GM19468 (cell line): ENCODE measurements around the gene ATP23.

Experiments used
- ATAC-seq: cut with Tn5 transposase; IDR thresholded peaks from one replicate; pipeline ENCODE4 v1.9.1; 2021; ENCODE audit warnings: mild to moderate bottlenecking, moderate library complexity, moderate number of reproducible peaks; ENCODE audit not compliant: unreplicated experiment; ENCODE audit errors: extremely low read depth

ATP23 gene

GRCh38 chr12:57965766-57966165, 24.4 kb downstream of the ATP23 start:
- no peak for ATAC-seq

GRCh38 chr12:57966536-57966935, 25.2 kb downstream of the ATP23 start:
- no peak for ATAC-seq

- no peak for ATAC-seq
These were observed 41.9 kb downstream of the ATP23 start for GRCh38 chr12:57983146-57983857.

- ATAC-seq: no peak
These were observed 42.6 kb downstream of the ATP23 start for GRCh38 chr12:57983858-57984505.

GRCh38 chr12:57984629-57985151, 43.3 kb downstream of the ATP23 start:
- ATAC-seq: no peak

GRCh38 chr12:57985685-57986084, 44.3 kb downstream of the ATP23 start:
- ATAC-seq: no peak

- no peak for ATAC-seq
These were observed 48.5 kb downstream of the ATP23 start for GRCh38 chr12:57989838-57990237.

GRCh38 chr12:57990241-57990883, 49.0 kb downstream of the ATP23 start:
- ATAC-seq: no peak

- no peak for ATAC-seq
These were observed 50.6 kb downstream of the ATP23 start for GRCh38 chr12:57992001-57992400.

GRCh38 chr12:57993030-57993429, 51.7 kb downstream of the ATP23 start:
- ATAC-seq: no peak

- no peak for ATAC-seq
These were observed 52.5 kb downstream of the ATP23 start for GRCh38 chr12:57993834-57994233.

- no peak for ATAC-seq
These were observed 55.2 kb downstream of the ATP23 start for GRCh38 chr12:57996520-57996919.

- no peak for ATAC-seq
These were observed 56.9 kb downstream of the ATP23 start for GRCh38 chr12:57998251-57998650.

GRCh38 chr12:58000499-58000898, 59.1 kb downstream of the ATP23 start:
- ATAC-seq: no peak

- ATAC-seq: no peak
These were observed 66.5 kb downstream of the ATP23 start for GRCh38 chr12:58007875-58008274.

GRCh38 chr12:58008634-58009033, 67.3 kb downstream of the ATP23 start:
- ATAC-seq: no peak
